K562 (cell line): Measurements from ENCODE around the gene TMC2. TPM values are rescaled to one million over a fixed set of nuclear protein-coding genes. Genes with fewer than 3 reads are reported as not detected.

Source experiments
- HDAC6 ChIP-seq: IDR thresholded peaks from 2 replicates; pipeline ENCODE4 v1.6.1; 2012; ENCODE audit warnings: low read depth, mild to moderate bottlenecking, control low read depth, inconsistent platforms, low read length, moderate library complexity
- HINFP ChIP-seq: fragments of 450-650 bp; conservative IDR thresholded peaks from 2 replicates; pipeline ENCODE4 v1.6.1; 2016; ENCODE audit warnings: missing genetic modification characterization, low read depth, mild to moderate bottlenecking, control low read depth, missing compliant biosample characterization
- ILF3 ChIP-seq: fragments of 450-650 bp; IDR thresholded peaks from 2 replicates; pipeline ENCODE4 v1.6.1; 2018; ENCODE audit warnings: antibody characterized with exemption, mild to moderate bottlenecking, moderate library complexity, borderline replicate concordance
- IRF9 ChIP-seq: fragments of 450-650 bp; IDR thresholded peaks from 2 replicates; pipeline ENCODE4 v1.6.1; 2016; ENCODE audit warnings: missing biosample characterization, missing genetic modification characterization
- MCM2 ChIP-seq: fragments of 450-650 bp; IDR thresholded peaks from 2 replicates; pipeline ENCODE4 v1.6.1; 2017; ENCODE audit warnings: low read depth, mild to moderate bottlenecking
- MIER1 ChIP-seq: fragments of 450-650 bp; IDR thresholded peaks from 2 replicates; pipeline ENCODE4 v1.6.1; 2016; ENCODE audit warnings: antibody characterized with exemption, mild to moderate bottlenecking, low read depth
- MNT ChIP-seq, 2 experiments: fragments of 450-650 bp; conservative IDR thresholded peaks; 2 replicates each; pipeline ENCODE4 v1.6.1; 2017; ENCODE audit warnings: mild to moderate bottlenecking in 2 of 2, moderate library complexity in 2 of 2
- NCOA1 ChIP-seq: fragments of 450-650 bp; IDR thresholded peaks from 2 replicates; pipeline ENCODE4 v1.6.1; 2016; ENCODE audit warnings: low read depth
- POLR2AphosphoS5 ChIP-seq: IDR thresholded peaks from 2 replicates; pipeline ENCODE4 v1.6.1; 2011; ENCODE audit warnings: mild to moderate bottlenecking, low read depth, low read length, moderate library complexity; ENCODE audit not compliant: control insufficient read depth, insufficient read depth
- SFPQ ChIP-seq: fragments of 200-400 bp; formaldehyde crosslinking; IDR thresholded peaks from 2 replicates; pipeline ENCODE4 v1.6.1; 2017; ENCODE audit warnings: mild to moderate bottlenecking, low read depth, low read length, moderate library complexity
- SRSF1 ChIP-seq: fragments of 200-400 bp; formaldehyde crosslinking; IDR thresholded peaks from 2 replicates; pipeline ENCODE4 v1.6.1; 2017; ENCODE audit warnings: mild to moderate bottlenecking, low read depth, low read length, moderate library complexity
- THRA ChIP-seq: fragments of 450-650 bp; IDR thresholded peaks from 2 replicates; pipeline ENCODE4 v1.6.1; 2017; ENCODE audit warnings: mild to moderate bottlenecking, moderate library complexity
- U2AF1 ChIP-seq: fragments of 200-400 bp; formaldehyde crosslinking; optimal IDR thresholded peaks from 2 replicates; pipeline ENCODE3; 2017; ENCODE audit warnings: mild to moderate bottlenecking, low read depth, low read length, moderate library complexity
- ZNF143 ChIP-seq: sonication (generic); formaldehyde crosslinking; IDR thresholded peaks from 2 replicates; pipeline ENCODE4 v1.9.0; 2022; ENCODE audit warnings: mild to moderate bottlenecking, missing genetic modification reagents
- ZNF146 ChIP-seq: IDR thresholded peaks from one replicate; pipeline ENCODE4 v1.6.1; 2018; ENCODE audit warnings: missing compliant biosample characterization; ENCODE audit not compliant: unreplicated experiment
- ZNF347 ChIP-seq: fragments of 450-650 bp; formaldehyde crosslinking; IDR thresholded peaks from 2 replicates; pipeline ENCODE4 v1.4.0; 2020; ENCODE audit warnings: low read depth, mild to moderate bottlenecking, moderate library complexity
- ZNF354B ChIP-seq: fragments of 250-450 bp; sonication (Bioruptor Pico); IDR thresholded peaks from 2 replicates; pipeline ENCODE4 v1.4.0; 2020
- polyA plus RNA-seq, 8 experiments: library from polyadenylated mRNA; depleted of rRNA in 4 of 8; stranded (reverse) in 5 of 8; unstranded in 3 of 8; fragments of >200 nt; fragmentation: Nextera tagmentation in 2 of 8; fragmentation: Illumina TruSeq in 1 of 8; extraction: Ambion mirVana in 2 of 8; extraction: Trizol in 1 of 8; gene quantifications; 2 replicates each; pipeline versions ENCODE4 v1.2.1 to v1.2.3, GENCODE V29; 2011 to 2014; ENCODE audit warnings: inconsistent platforms in 1 of 8, missing spikeins in 1 of 8
- total RNA-seq, 7 experiments: library from RNA; depleted of rRNA in 6 of 7; stranded (reverse); fragments of >200 nt in 6 of 7; fragmentation: Illumina TruSeq in 2 of 7; extraction: Trizol in 2 of 7; gene quantifications; 2 replicates each; pipeline versions ENCODE4 v1.2.1 to v1.2.3, GENCODE V29; 2011 to 2021; ENCODE audit warnings: low replicate concordance in 1 of 7

TMC2 gene
- total and polyA plus RNA-seq, 9 of the 15 experiments (the other 6 are each of a cell fraction or from before 2014, with no cell fraction given): not detected

GRCh38 chr20:2508631-2509467 lies 27.5 kb upstream of the TMC2 start, which contains the start of gene ZNF343 (continued):
- TF ChIP-seq IRF9 (tag) (no peak), ZNF354B (CRISPR knock-in tag) (no peak), NCOA1 (no peak), THRA (no peak), ZNF347 (no peak), ZNF146 (CRISPR knock-in tag) (no peak), SFPQ (no peak), MCM2 (no peak), HINFP (tag) (no peak), ILF3 (no peak), MIER1 (no peak), SRSF1 (no peak), MNT (conservative IDR thresholded peaks at IDR 0.05) (peak in 1 of 2 experiments; percentile 64; a peak in 2 of 4 replicates), HDAC6 (no peak), U2AF1 (no peak), ZNF143 (CRISPR knock-in tag) (peak; percentile 93), POLR2AphosphoS5 (0 out of 2 replicates have a peak, but pooled peaks have one; percentile 40)
